SH-SY5Y (cell line): Measurements from ENCODE around the gene AIP.

Source experiments
- GATA2 ChIP-seq: IDR thresholded peaks from 2 replicates; pipeline ENCODE4 v1.6.1; 2011; ENCODE audit warnings: mild to moderate bottlenecking, low read depth, low read length
- GATA3 ChIP-seq: IDR thresholded peaks from 2 replicates; pipeline ENCODE4 v1.6.1; 2011; ENCODE audit warnings: low read depth, mild to moderate bottlenecking, low read length, moderate library complexity

GRCh38 chr11:67448220-67448609 lies 34.6 kb upstream of the AIP start:
- TF ChIP-seq GATA3 (no peak), GATA2 (no peak)
